Suprapubic skin (tissue), 4 donors: ENCODE measurements around the gene PHOX2A.
"Not testable (repeated sequence)": the region's sequence is repeated elsewhere in the genome, so short reads cannot be mapped to it uniquely, and the experiment has no call there.

ENCODE experiments used
- POLR2A ChIP-seq, 2 donors: fragments of 450-650 bp; IDR thresholded peaks; one replicate each; pipeline ENCODE4 v1.6.1; 2017; ENCODE audit warnings: antibody characterized with exemption in 2 of 2, mild to moderate bottlenecking in 2 of 2, moderate library complexity in 2 of 2
- POLR2AphosphoS5 ChIP-seq, 3 donors: sonication (generic); formaldehyde crosslinking; IDR thresholded peaks; one replicate each; pipeline ENCODE4 v1.6.1; 2017; ENCODE audit warnings: antibody characterized with exemption in 3 of 3
- TF ChIP-seq, protein P1 (sequence below), 2 donors: fragments of 200-600 bp in 1 of 2; fragments of 450-650 bp in 1 of 2; sonication (generic) in 1 of 2; IDR thresholded peaks; one replicate each; pipeline ENCODE4 v1.5.1; 2016 to 2019; ENCODE audit warnings: antibody characterized with exemption in 2 of 2, mild to moderate bottlenecking in 1 of 2, moderate library complexity in 1 of 2

DNA sequence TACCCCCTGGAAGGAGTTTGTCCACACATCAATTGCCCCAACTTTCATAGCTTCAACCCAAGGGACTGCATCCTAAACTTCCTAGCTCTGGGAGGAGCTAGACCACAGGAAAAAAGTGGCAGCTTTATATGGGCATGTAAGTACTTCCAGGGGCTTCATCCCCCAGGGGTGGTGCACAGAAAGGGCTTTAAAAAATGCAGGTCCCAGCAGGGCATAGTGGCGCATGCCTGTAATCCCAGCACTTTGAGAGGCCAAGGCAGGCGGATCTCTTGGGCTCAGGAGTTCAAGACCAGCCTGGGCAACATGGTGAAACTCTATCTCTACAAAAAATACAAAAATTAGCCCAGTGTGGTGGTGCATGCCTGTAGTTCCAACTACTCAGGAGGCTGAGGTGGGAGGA is 37.2 kb downstream of the PHOX2A start:
- not testable (repeated sequence) for TF ChIP-seq POLR2AphosphoS5, POLR2A (IDR thresholded peaks at IDR 0.05)
- TF ChIP-seq, protein P1, sequence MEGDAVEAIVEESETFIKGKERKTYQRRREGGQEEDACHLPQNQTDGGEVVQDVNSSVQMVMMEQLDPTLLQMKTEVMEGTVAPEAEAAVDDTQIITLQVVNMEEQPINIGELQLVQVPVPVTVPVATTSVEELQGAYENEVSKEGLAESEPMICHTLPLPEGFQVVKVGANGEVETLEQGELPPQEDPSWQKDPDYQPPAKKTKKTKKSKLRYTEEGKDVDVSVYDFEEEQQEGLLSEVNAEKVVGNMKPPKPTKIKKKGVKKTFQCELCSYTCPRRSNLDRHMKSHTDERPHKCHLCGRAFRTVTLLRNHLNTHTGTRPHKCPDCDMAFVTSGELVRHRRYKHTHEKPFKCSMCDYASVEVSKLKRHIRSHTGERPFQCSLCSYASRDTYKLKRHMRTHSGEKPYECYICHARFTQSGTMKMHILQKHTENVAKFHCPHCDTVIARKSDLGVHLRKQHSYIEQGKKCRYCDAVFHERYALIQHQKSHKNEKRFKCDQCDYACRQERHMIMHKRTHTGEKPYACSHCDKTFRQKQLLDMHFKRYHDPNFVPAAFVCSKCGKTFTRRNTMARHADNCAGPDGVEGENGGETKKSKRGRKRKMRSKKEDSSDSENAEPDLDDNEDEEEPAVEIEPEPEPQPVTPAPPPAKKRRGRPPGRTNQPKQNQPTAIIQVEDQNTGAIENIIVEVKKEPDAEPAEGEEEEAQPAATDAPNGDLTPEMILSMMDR (IDR thresholded peaks at IDR 0.05), result not testable (repeated sequence)
